AG09309 (cell line): ENCODE results near the gene RMI2.

ENCODE experiments used
- DNase-seq: peaks from one replicate; pipeline ENCODE4 v3.0.0-alpha.2; 2010; ENCODE audit warnings: low read depth
- H3K4me3 ChIP-seq: 2 replicates; pipeline ENCODE4 v1.5.1; 2011; ENCODE audit warnings: mild to moderate bottlenecking, low read depth, low read length, moderate library complexity; ENCODE audit not compliant: control insufficient read depth
- TF ChIP-seq, protein P1 (sequence below): IDR thresholded peaks from 2 replicates; pipeline ENCODE4 v1.5.1; 2011; ENCODE audit warnings: mild to moderate bottlenecking, low read depth, low read length, inconsistent platforms; ENCODE audit not compliant: insufficient read depth, control insufficient read depth; ENCODE audit errors: missing control alignments

Gene RMI2

DNA sequence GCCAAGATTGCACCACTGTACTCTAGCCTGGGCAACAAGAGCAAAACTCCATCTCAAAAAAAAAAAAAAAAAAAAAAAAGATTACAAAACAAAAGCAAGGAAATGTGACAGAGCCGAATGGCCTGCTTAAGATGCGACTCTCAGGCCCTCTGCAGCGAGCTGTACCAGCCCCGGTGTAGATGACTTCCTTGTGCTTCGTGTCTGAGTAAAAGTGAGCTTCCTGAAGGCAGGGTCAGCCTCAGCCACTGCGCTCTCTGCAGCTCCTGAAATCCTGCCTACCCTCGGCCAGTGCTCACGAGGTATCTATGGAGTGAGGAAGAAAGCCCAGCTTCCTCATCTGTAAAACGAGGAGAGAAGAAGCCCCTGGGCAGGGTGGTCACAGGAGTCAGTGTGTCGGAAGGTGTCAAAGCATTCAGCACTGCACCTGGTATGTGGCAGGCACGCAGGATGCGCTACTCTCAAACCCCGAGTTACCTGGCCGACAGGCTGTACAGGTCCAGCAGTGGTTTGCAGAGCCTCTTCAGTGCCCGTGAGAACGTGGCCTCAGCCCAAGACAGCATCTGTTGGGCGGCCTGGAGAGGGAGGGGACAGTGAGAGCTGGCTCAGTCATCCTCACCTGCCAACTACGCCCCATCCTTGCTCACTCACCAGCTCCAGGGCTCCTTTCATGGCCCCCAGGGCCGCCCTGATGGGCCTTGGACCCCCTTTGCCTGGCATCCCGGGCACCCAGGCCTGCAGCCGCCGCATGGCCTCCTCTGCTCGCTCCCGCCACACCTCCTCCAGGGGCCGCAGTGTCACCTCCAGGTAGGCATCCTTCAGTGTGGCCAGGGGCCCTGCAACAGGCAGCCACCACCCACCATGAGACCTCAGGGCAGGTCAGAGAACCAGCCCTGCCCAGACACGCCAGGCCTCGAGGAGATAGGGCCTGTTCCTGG is 44.6 kb downstream of the RMI2 start:
- TF ChIP-seq, protein P1, sequence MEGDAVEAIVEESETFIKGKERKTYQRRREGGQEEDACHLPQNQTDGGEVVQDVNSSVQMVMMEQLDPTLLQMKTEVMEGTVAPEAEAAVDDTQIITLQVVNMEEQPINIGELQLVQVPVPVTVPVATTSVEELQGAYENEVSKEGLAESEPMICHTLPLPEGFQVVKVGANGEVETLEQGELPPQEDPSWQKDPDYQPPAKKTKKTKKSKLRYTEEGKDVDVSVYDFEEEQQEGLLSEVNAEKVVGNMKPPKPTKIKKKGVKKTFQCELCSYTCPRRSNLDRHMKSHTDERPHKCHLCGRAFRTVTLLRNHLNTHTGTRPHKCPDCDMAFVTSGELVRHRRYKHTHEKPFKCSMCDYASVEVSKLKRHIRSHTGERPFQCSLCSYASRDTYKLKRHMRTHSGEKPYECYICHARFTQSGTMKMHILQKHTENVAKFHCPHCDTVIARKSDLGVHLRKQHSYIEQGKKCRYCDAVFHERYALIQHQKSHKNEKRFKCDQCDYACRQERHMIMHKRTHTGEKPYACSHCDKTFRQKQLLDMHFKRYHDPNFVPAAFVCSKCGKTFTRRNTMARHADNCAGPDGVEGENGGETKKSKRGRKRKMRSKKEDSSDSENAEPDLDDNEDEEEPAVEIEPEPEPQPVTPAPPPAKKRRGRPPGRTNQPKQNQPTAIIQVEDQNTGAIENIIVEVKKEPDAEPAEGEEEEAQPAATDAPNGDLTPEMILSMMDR: no peak
- no peak overlapping the region for H3K4me3 ChIP-seq

DNA sequence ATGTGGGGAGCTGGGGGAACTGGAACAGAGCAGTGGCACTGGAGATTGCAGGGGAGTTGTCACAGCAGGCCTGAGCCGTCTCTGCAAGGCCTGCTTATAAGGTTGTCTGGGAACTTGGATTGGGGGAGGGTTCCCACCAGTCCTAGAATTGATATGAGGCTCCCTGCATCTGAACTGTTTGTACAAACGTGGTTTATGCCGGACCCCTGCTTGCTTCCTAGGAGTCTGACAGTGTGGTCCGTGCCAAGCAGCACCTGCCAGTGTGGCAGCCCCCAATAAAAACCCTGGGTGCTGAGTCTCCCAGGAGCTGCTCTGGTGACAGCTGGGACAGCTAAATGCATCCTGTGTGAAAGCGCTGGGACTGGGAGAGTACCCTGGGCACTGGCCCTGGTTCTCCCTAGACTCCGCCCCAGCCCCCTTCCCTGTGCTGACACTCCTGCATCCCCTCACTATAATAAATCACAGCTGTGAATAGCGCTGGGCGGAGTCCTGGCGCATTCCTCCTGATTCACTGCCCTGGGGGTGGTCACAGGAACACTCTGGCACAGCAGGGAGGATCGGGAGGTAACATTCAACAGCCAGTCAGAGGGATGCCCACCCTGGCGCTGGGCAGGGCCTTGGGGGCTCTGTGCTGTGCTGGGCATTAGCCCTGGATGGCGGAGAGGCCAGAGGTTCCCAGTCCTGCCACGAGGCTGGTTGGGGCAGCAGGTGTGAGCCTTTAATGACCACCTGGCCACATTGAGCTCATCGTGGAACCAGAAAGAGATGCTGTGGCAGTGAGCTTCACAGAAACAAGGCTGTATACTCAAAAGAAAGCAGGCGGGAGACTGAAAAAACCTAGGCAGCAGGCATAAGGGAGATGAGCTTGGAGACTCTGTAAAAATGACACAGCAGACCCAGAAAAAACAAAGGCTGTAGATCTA is 45.6 kb downstream of the RMI2 start:
- no peak for DNase-seq
- TF ChIP-seq, protein P1: no peak

More for the DNA sequence above, 44.6 kb downstream of the RMI2 start:
- no peak for DNase-seq

DNA sequence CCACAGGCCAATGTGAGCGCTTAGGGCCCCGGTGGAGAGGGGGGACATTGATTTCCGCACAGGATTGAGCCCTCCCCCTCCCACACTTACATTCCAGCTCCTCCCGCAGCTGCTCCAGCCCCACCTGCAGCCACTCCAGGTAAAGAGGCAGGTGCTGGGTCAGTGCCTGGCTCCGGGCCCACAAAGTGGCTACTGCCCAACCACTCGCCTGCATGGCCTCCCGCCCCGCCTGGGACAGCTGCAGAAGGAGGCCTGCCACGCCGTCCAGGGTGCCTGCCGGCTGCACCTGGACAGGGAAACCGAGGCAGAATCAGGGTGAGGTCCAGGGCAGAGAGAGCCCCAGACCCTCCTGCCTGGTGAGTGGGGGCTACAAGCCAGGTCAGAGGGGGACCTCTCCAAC is 46.3 kb downstream of the RMI2 start:
- TF ChIP-seq, protein P1: no peak
- DNase-seq: no peak

More for the DNA sequence above, 45.6 kb downstream of the RMI2 start:
- no peak overlapping the region for H3K4me3 ChIP-seq

DNA sequence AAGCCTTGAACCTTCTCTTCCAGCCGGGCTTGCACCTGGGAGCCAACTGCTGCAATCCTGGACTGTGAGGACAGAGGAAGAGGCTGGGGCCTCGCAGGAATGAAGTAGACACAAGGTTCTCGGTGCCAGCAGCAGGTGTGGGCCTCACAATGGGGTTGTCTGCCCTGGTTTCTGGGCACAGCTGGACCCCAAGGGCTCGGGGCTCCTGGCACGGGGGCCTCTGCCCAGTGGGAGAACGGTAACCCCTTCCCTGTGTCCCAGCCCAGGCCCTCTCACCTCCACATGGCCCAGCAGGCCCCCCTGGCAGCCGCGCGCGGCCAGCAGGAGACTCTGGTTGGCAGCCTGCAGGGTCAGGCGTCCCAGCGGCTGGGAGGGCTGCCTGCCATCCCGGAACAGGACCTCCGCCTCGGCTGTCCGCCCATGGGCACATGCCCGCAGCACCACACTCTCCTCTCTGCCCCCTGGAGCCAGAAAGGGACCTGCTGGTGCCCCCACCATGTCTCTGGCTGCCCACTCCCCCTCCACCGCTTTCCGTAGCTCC is 46.9 kb downstream of the RMI2 start:
- no peak for DNase-seq
- no peak overlapping the region for H3K4me3 ChIP-seq
- TF ChIP-seq, protein P1: no peak

More for the DNA sequence above, 46.3 kb downstream of the RMI2 start:
- H3K4me3 ChIP-seq: no peak overlapping the region

DNA sequence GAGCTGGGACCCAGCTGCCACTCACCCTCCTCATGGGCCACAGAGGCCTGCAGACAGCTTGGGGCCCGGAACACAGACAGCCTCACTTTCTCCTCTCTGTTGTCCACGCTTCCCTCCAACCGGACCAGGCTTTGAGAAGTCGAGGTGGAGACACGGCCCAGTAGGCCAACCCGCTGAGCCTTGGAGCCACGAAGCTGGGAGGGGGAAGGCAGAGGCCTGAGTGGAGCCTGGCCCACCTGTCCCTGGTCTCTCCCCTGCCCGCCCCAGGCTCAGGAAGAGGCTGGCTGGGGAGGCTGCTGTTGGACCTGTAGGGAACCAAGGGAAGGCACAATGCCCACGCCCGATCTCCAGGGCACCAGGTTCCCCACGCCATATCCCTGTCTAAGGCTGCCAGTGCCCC is 48.1 kb downstream of the RMI2 start:
- DNase-seq: no peak
- H3K4me3 ChIP-seq: no peak overlapping the region

More for the DNA sequence above, 48.1 kb downstream of the RMI2 start:
- TF ChIP-seq, protein P1: no peak
